ENCODE data around the gene EPM2A. TPM values are rescaled to one million over a fixed set of nuclear protein-coding genes. Genes with fewer than 3 reads are reported as not detected.

EPM2A gene
- total and polyA plus RNA-seq, 2 of the 4 experiments (the other 2 are of a cell fraction): 2.1 to 4.5 TPM

DNA sequence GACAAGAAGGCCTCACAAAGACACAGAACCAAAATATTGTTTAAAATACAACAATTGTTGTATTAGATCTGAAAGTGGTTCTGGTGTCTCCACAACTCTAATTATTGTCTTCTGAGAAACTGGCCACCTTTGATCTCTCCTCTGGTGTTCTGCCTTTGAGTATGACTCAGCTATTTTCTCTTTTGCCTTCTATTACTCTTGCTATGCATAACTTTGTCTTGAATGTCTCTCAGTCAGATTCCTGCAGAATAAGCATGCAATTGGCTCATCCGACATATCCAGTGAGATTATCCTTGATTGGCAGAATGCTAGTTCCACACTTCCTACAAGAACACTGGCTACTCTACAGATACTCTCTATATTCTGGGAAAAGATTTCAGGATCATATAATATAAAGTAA is 14.3 kb upstream of the EPM2A start:
- no peak overlapping the region for H4K91ac ChIP-seq (ENCODE audit: insufficient read depth, low read depth, low read length)
- no peak overlapping the region for H2BK15ac ChIP-seq (ENCODE audit: low read depth, low read length)
- in situ Hi-C loops (cut with MboI; ENCODE audit: low sequenced_read_pairs) (loop anchor here (25.0 kb wide), 1 partner anchor 138 kb away; no protein-coding TSS in a partner anchor), dilution Hi-C loops (cut with HindIII; ENCODE audit: low sequenced_read_pairs, unreplicated experiment) (no loop called here), intact Hi-C loops (cut with micrococcal nuclease) (loop anchor here (1.0 kb wide), 1 partner anchor 13 kb away; no protein-coding TSS in a partner anchor)
- no peaks in the 10 kb centered on the region for H3K9me1 ChIP-seq (ENCODE audit: insufficient read depth, low read length)
- no peak overlapping the region for H3K4ac ChIP-seq (ENCODE audit: low read depth, low read length)
- H3K4me3 ChIP-seq (ENCODE audit: insufficient read depth, low read depth, low read length): no peak overlapping the region
- H2BK5ac ChIP-seq (ENCODE audit: low read depth, low read length, poor library complexity, severe bottlenecking): peak overlapping the region; percentile 82
- no peaks in the 10 kb centered on the region for H3K36me3 ChIP-seq (ENCODE audit: control insufficient read depth, insufficient read depth, low read length)
- H4K8ac ChIP-seq (ENCODE audit: low read depth in 2 of 2, low read length in 2 of 2): peak overlapping the region in 1 of 2 experiments; percentile 38; a peak in 1 of 4 replicates
- no peaks in the 10 kb centered on the region for H3K79me1 ChIP-seq (ENCODE audit: low read depth in 1 of 2, low read length in 2 of 2)
- POLR2A ChIA-PET (ENCODE audit: unreplicated experiment): no interaction called here
- DNase-seq (peak; percentile 85), ATAC-seq (ENCODE audit: low read depth) (peak; percentile 98)
- no peaks in the 10 kb centered on the region for H4K20me1 ChIP-seq (ENCODE audit: insufficient read depth, low read length)
- WGBS, 2 experiments (ENCODE audit: extremely low coverage in 2 of 2, insufficient read length in 1 of 2): no CpG with 5 or more reads among the region's 1 CpG
- no peak overlapping the region for H2AK9ac ChIP-seq (replicated peaks; ENCODE audit: low read depth, low read length, poor library complexity)
- CTCF ChIA-PET: no interaction called here
- H2BK120ac ChIP-seq (ENCODE audit: low read depth, low read length): peak overlapping the region; percentile 34; the same call in 1 of the 2 replicates
- TF ChIP-seq, protein P1, sequence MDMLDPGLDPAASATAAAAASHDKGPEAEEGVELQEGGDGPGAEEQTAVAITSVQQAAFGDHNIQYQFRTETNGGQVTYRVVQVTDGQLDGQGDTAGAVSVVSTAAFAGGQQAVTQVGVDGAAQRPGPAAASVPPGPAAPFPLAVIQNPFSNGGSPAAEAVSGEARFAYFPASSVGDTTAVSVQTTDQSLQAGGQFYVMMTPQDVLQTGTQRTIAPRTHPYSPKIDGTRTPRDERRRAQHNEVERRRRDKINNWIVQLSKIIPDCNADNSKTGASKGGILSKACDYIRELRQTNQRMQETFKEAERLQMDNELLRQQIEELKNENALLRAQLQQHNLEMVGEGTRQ (IDR thresholded peaks at IDR 0.05; ENCODE audit: low read depth, low read length): no peak
- TF ChIP-seq NFE2L2 (IDR thresholded peaks at IDR 0.05; ENCODE audit: low read depth, low read length) (peak; percentile 100), MAFK (IDR thresholded peaks at IDR 0.05; ENCODE audit: low read depth, low read length) (peak; percentile 95)
- H3K27me3 ChIP-seq (ENCODE audit: control insufficient read depth, insufficient read depth, low read length): no peaks in the 10 kb centered on the region
- no peak overlapping the region for H3K14ac ChIP-seq (replicated peaks; ENCODE audit: low read depth, low read length)
- H3K27ac ChIP-seq (ENCODE audit: insufficient read depth, low read length): peak overlapping the region; percentile 31; the same call in 1 of the 2 replicates
- H3K4me2 ChIP-seq (ENCODE audit: low read depth, low read length): peak overlapping the region; percentile 71
- H2AK5ac ChIP-seq (ENCODE audit: low read depth, low read length): no peak overlapping the region
- 0 out of 2 replicates have a peak overlapping the region, but pooled peaks have one; percentile 5 for H2BK20ac ChIP-seq (ENCODE audit: low read depth, low read length)
- H4K5ac ChIP-seq (ENCODE audit: low read depth, low read length): peak overlapping the region; percentile 41; the same call in 1 of the 2 replicates
- no peak overlapping the region for H3K9ac ChIP-seq (ENCODE audit: low read depth, low read length)
- no peak overlapping the region for H3K56ac ChIP-seq (ENCODE audit: extremely low read depth, insufficient read depth, low read length)
- H3K18ac ChIP-seq (ENCODE audit: low read depth, low read length): peak overlapping the region; percentile 86
- no peaks in the 10 kb centered on the region; the same call in 1 of the 2 replicates for H3K4me1 ChIP-seq (ENCODE audit: control insufficient read depth, insufficient read depth, low read length)
- no TSS peak for BruUV-seq (replicated peaks)
- H2AFZ ChIP-seq (replicated peaks; ENCODE audit: low read length, poor library complexity): no peak overlapping the region
- H3K9me3 ChIP-seq (ENCODE audit: control insufficient read depth, insufficient read depth, low read length): peaks cover 2% of the 10 kb centered on the region; the same call in 1 of the 2 replicates
- no peak overlapping the region for H3K23ac ChIP-seq (ENCODE audit: low read depth, low read length)
